Activated CD4-positive, alpha-beta T cell treated with anti-CD3 and anti-CD28 coated beads, Interleukin-2, amount 10 ng/mL, durations not matched to agents 24 days and 14 days (primary cell): ENCODE results near the gene CARD19. TPM values are rescaled to one million over a fixed set of nuclear protein-coding genes. Genes with fewer than 3 reads are reported as not detected.
"Not testable (repeated sequence)": the region's sequence is repeated elsewhere in the genome, so short reads cannot be mapped to it uniquely, and the experiment has no call there.

Experiments used
- DNase-seq: peaks from one replicate; pipeline ENCODE4 v3.0.0; 2022
- H3K27ac Mint-ChIP-seq: one replicate; pipeline ENCODE4 v1.8.0; 2022; ENCODE audit warnings: mild to moderate bottlenecking, mixed read lengths
- H3K27me3 Mint-ChIP-seq: one replicate; pipeline ENCODE4 v1.8.0; 2022; ENCODE audit warnings: mixed read lengths
- H3K36me3 Mint-ChIP-seq: one replicate; pipeline ENCODE4 v1.8.0; 2022; ENCODE audit warnings: low read depth, mild to moderate bottlenecking, mixed read lengths
- H3K4me1 Mint-ChIP-seq: one replicate; pipeline ENCODE4 v1.8.0; 2021; ENCODE audit warnings: mixed read lengths
- H3K4me3 Mint-ChIP-seq: one replicate; pipeline ENCODE4 v1.8.0; 2022; ENCODE audit warnings: mild to moderate bottlenecking, moderate library complexity, mixed read lengths
- H3K9me3 Mint-ChIP-seq: one replicate; pipeline ENCODE4 v1.8.0; 2021; ENCODE audit warnings: mixed read lengths
- intact Hi-C: fragments of 100-400 bp; cut with micrococcal nuclease; formaldehyde crosslinking; loops from one replicate; pipeline ENCODE4 v1.15.1; 2023
- total RNA-seq: library from RNA; stranded (reverse); gene quantifications from 2 replicates; pipeline ENCODE4 v1.2.3, GENCODE V29; 2022

The CARD19 gene
- total RNA-seq, 1 donor from 2014 or later: 44.0 TPM

DNA sequence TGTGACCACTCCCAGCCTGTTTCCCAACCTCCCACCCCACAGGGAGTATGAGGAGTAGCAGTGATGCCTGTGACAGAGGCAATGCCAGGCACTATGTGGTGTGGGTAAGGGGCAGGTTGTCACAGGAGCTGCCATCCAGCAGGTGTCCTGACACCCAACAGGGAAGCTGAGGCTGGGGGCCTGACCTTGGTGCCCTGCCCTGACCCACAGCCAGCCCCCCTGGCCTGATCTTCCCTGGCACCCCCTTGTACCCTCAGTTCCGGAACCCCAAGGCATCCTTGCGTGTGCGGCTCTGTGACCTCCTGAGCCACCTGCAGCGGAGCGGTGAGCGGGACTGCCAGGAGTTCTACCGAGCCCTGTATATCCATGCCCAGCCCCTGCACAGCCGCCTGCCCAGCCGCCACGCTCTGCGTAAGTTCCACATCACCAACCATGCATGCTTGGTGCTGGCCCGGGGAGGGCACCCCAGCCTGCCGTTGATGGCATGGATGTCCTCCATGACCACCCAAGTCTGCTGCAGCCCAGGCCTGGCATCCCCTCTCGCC is 14.4 kb downstream of the CARD19 start:
- H3K36me3 Mint-ChIP-seq: peaks cover 14% of the 10 kb centered on the region

DNA sequence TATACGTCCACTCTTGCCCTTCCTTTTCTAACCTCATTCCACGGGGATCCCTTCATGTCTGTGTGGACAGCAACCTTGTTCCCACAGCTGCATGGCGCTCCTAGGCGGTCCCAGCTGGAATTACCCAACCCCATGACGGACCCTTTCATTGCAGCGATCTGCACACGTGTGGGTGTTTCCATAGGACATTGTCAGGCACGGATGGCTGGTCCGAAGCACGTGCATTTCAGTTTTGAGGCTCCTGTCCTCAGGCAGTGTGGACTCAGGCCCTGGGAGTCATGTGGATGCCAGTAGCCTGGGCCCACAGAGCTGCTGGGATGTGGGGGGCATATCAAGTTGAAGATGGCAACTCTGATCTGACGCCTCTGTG is 15.0 kb downstream of the CARD19 start:
- no peak overlapping the region for H3K4me3 Mint-ChIP-seq
- no peak overlapping the region for H3K27ac Mint-ChIP-seq
- peaks cover 11% of the 10 kb centered on the region for H3K36me3 Mint-ChIP-seq
- H3K9me3 Mint-ChIP-seq: no peaks in the 10 kb centered on the region
- H3K4me1 Mint-ChIP-seq: peaks cover 36% of the 10 kb centered on the region
- no peaks in the 10 kb centered on the region for H3K27me3 Mint-ChIP-seq
- DNase-seq: no peak
- intact Hi-C loops: no loop called here

More for the DNA sequence above, 14.4 kb downstream of the CARD19 start:
- no peak for DNase-seq
- Mint-ChIP-seq H3K4me1 (peaks cover 39% of the 10 kb centered on the region), H3K4me3 (no peak overlapping the region), H3K27ac (no peak overlapping the region), H3K9me3 (no peaks in the 10 kb centered on the region), H3K27me3 (no peaks in the 10 kb centered on the region)
- intact Hi-C loops: no loop called here

DNA sequence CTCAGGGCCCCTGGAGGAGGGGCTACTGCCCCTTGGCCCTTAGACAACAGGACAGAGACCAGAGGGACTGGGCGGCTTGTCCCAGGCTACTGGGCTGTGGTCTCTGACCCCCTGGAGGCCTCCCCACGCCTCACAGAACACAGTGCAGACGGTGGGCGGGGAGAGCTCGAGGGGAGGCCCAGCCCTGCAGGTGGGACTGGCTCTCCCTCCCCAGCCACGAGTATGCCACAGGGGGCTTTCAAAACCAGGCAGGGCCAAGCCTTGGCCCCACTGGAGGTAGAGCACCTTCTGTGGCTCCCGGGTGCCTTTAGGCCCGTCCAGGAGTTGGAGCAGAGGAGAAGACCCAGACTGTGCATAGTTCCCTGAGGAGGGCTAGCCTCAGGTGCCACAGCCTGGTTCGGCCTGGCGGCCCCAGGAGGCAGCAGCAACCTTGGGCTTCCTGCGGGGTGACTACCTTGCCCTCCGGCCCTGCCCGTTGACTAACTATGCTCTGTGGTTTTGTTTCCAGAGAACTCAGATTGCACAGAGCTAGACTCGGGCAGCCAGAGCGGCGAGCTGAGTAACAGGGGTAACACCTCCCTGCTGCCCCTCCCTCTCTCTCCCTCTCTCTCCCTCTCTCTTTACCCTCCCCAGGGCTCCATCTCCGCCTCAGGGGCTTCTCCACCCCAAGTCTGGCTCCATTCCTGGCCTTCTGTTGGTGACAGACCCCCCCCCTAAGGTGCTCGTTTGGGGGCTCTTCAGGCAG is 15.5 kb downstream of the CARD19 start:
- intact Hi-C loops: no loop called here
- no peak overlapping the region for H3K27ac Mint-ChIP-seq
- peaks cover 34% of the 10 kb centered on the region for H3K4me1 Mint-ChIP-seq
- no peaks in the 10 kb centered on the region for H3K9me3 Mint-ChIP-seq
- no peak overlapping the region for H3K4me3 Mint-ChIP-seq
- H3K36me3 Mint-ChIP-seq: peaks cover 10% of the 10 kb centered on the region
- H3K27me3 Mint-ChIP-seq: no peaks in the 10 kb centered on the region
- no peak for DNase-seq

DNA sequence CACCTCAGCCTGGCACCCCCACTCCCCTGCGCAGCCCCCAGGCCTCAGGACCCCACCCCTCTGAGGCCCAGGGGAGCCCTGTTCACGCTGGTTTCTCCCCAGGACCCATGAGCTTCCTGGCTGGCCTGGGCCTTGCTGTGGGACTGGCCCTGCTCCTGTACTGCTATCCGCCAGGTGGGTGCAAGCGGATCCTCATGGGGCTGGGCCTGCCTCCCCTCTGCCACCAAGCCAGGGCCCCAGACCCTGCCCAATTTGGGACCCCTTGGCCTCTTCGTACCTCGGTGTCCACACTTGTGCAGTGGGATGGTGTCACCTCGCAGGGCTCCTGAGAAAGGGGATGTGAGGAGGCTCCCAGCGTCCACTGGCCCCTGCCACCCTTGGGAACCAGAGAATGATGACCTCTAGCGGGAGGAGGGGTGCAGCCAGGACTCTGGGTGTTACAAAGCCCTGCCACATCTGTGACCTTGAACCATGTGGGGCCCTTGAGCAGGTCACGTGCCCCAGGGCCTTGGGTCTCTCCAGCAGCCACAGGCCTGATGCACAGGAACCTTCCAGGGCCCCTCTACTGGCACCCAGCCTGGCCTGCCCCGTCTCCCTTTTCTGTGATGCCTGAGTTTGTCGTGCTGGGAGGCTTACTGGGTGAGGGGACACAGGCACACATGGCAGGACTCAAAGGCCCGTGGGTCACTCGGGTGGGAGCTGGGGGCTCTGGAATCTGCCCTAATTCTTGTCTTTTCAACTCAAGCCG is 16.3 kb downstream of the CARD19 start:
- intact Hi-C loops: no loop called here
- Mint-ChIP-seq H3K4me1 (peaks cover 28% of the 10 kb centered on the region), H3K4me3 (no peak overlapping the region), H3K27ac (no peak overlapping the region), H3K27me3 (no peaks in the 10 kb centered on the region), H3K9me3 (no peaks in the 10 kb centered on the region), H3K36me3 (peaks cover 10% of the 10 kb centered on the region)
- DNase-seq: no peak

DNA sequence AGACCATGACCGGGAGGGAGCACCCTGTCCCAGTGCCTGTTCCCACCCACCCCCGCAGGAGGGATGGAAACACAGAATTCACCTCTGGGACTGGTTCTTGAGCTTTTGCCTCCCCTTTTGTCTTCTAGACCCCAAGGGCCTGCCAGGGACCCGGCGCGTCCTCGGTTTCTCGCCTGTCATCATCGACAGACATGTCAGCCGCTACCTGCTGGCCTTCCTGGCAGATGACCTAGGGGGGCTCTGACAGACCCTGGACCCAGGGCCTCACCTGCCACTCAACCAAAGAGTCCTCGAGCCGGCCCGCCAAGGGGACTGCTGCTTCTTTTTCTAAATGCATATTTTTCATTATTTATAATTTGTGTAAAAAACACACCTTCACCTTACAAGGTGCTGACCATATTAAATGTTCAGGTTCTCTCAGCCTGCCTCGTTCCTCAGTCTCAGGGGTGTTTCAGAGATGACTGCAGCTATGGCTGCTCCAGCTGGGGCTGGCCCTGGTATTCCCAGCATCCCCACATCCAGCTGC is 16.9 kb downstream of the CARD19 start:
- no peak overlapping the region for H3K4me3 Mint-ChIP-seq
- H3K27ac Mint-ChIP-seq: no peak overlapping the region
- peaks cover 10% of the 10 kb centered on the region for H3K36me3 Mint-ChIP-seq
- intact Hi-C loops: no loop called here
- no peaks in the 10 kb centered on the region for H3K27me3 Mint-ChIP-seq
- DNase-seq: no peak
- H3K4me1 Mint-ChIP-seq: peaks cover 22% of the 10 kb centered on the region
- no peaks in the 10 kb centered on the region for H3K9me3 Mint-ChIP-seq

DNA sequence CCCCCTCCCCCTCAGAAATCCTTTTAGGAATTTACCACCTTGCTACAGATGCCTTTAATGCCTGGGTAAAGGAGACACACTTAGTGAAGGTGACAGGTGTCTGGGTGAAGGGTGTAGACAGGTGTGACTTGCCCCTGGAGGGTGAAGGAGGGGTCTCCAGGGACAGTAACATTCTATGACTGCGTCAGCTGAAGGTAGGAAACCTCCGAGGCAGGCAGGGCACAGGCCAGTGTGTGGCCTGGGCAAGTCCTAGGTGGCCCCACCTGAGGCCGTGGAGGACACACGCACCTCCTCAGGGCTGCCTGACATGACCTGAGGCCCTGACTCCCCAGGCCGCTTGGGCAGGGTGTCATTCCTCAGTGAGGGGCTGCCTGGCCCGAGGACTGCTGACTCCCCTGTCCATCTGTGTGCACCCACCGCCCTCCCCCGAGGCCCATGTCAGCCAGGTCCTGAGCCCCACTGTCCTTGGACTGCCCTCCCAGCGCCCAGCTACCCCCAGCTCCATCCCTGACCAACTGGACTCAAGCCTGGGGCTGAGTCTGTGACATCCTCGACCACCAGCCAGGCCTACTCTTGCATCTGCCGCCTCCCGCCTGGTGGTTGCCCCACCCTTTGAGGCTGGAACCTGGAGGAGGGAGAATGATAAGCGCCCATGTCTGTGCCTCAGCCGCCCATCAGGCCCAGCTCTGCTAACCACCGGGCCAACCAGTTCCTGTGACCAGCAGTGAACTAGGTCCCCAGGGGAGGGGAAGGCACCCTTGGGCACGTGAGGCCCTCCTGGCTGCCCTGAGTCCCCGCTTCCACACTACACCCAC is 18.4 kb downstream of the CARD19 start:
- intact Hi-C loops: no loop called here
- no peak overlapping the region for H3K27ac Mint-ChIP-seq
- no peak for DNase-seq

DNA sequence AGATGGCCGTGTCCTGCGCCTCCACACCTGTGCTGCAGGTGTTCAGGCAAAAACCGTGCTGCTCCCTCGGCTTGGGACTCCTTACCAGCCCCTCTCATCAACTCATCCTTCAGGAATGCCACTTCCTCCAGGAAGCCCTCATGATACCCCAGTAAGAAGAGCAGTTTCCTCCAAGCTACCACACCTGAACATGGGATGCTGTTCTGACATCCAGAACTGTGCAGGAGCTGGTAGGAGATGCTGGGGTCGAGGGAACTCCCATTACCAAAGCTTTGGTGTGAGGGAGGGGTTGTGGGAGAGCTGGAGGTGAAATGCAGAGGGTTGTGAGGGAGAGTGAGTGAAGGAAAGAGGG is 18.9 kb downstream of the CARD19 start:
- Mint-ChIP-seq H3K27ac (peak overlapping the region; percentile 80), H3K4me3 (no peak overlapping the region), H3K4me1 (peaks cover 18% of the 10 kb centered on the region), H3K9me3 (no peaks in the 10 kb centered on the region), H3K36me3 (peaks cover 15% of the 10 kb centered on the region), H3K27me3 (no peaks in the 10 kb centered on the region)
- intact Hi-C loops: no loop called here
- no peak for DNase-seq

More for the DNA sequence above, 18.4 kb downstream of the CARD19 start:
- Mint-ChIP-seq H3K27me3 (no peaks in the 10 kb centered on the region), H3K36me3 (peaks cover 12% of the 10 kb centered on the region), H3K4me1 (peaks cover 12% of the 10 kb centered on the region), H3K4me3 (no peak overlapping the region), H3K9me3 (no peaks in the 10 kb centered on the region)

DNA sequence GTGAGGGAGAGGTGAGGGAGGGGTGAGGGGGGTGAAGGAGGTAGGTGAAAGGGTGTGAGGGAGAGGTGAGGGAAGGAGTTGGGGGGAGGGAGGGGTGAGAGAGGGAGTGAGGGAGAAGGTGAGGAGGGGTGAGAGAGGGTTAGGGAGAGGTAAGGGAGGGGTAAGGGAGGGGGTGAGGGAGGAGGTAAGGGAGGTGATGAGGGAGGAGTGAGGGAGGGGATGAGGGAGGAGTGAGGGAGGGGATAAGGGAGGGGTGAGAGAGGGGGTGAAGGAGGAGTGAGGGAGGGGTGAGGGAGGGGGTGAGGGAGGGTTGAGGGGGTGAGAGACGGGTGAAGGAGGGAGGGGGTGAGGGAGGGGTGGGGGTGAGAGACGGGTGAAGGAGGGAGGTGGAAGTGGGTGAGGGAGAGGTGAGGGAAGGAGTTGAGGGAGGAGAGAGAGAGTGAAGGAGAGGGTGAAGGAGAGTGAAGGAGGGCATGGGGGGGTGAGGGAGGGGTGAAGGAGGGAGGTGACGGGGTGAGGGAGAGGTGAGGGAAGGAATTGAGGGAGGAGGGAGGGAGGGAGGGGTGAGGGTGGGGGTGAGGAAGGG is 19.6 kb downstream of the CARD19 start:
- Mint-ChIP-seq H3K36me3 (peaks cover 21% of the 10 kb centered on the region), H3K4me3 (no peak overlapping the region), H3K27me3 (no peaks in the 10 kb centered on the region), H3K4me1 (peaks cover 24% of the 10 kb centered on the region), H3K9me3 (no peaks in the 10 kb centered on the region), H3K27ac (no peak overlapping the region)
- DNase-seq: no peak
- intact Hi-C loops: no loop called here

DNA sequence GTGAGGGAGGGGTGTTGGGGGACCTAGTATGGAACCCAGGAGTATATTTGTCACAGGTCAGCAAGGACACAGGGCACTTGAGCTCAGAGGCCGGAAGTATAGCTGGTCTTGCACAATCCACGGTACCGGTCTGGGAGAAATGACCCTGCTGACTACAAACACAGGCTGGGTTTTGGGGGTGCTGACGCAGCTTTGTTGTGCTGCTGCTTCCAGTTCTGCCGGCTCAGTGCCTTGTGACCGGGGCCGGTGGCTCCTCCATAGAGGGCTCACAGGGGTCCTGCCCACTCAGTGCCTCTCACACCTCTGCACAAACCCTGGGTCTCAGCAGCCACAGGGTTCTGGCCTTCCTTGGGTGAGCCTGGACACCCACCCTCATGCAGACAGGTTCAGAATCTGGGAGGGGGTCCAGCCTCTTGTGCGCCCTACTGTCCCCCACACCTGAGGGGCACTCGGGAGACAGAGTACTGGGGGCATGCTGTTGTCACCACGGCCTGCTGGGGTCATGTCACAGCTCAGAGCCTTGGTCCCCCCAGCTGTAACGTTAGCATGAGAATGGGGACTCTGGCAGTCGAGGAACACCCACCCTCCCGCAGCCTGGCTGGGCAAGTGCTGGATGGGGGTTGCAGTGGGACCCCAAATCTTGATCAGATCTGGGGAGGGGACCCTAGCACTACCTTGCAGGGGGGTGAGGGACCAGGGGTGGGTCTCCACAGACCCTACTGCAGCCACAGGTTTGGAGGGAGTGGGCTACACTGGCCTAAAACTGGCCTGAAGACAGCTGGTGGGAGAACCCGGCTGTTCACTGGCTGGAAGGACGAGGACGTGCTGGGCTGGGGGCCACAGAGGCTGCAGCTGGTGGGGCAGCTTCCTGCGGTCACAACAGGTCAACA is 20.3 kb downstream of the CARD19 start:
- Mint-ChIP-seq H3K9me3 (no peaks in the 10 kb centered on the region), H3K27ac (no peak overlapping the region), H3K27me3 (no peaks in the 10 kb centered on the region), H3K4me1 (peaks cover 24% of the 10 kb centered on the region), H3K4me3 (no peak overlapping the region), H3K36me3 (peaks cover 16% of the 10 kb centered on the region)
- DNase-seq: no peak
- intact Hi-C loops: no loop called here

DNA sequence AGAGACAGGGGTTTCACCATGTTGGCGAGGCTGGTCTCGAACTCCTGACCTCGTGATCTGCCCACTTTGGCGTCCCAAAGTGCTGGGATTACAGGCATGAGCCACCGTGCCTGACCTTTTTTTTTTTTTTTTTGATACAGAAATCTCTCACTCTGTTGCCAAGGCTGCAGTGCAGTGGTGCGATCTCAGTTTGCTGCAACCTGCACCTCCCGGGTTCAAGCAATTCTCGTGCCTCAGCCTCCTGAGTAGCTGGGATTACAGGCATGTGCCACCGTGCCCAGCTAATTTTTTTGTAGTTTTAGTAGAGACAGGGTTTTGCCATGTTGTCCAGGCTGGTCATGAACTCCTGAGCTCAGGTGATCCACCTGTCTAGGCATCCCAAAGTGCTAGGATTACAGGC is 21.5 kb downstream of the CARD19 start:
- H3K9me3 Mint-ChIP-seq, H3K4me3 Mint-ChIP-seq, DNase-seq, intact Hi-C loops, H3K27me3 Mint-ChIP-seq: not testable (repeated sequence)
- H3K36me3 Mint-ChIP-seq: peaks cover 24% of the 10 kb centered on the region
- H3K27ac Mint-ChIP-seq: peak overlapping the region; percentile 15
- H3K4me1 Mint-ChIP-seq: peaks cover 24% of the 10 kb centered on the region

DNA sequence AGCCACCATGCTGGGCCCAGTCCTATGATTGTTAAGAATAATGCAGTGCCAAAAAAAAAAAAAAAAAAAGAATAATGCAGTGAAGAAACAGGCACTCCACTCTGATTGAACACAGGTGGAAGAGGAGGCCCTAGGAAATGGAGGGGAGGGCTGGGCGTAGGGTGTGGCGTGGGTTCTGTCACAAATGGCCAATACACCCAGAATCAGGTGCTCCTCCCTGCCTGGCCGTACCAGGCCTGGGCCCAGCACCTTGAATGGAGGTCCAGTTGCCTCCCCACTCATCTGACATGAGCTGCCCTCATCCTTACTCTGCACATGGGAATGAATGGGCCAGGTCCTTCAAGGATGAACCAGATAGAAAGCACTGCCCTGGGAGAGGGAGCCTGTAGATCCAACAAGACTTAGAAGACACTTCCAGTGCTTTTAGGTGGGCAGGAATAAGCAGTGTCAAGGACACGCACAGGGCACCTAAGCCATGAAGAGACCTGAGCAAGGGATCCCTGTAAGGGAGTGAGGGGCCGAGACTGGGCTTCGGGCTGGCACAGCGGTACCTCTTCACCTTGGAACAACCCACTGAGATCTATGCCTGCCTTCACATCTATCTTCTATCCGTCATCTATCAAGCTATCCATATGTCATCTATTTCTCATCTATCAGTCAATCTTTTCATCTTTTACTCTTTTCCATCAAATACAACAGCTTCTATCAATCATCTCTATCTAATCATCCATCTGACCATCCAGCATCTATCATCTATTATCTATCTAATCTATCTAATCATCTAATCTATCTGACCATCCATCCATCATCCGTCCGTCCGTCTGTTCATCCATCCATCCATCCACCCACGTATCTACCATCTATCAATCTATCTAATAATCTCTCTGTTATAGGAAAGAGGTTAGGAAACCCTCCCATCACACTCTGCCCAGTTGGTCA is 22.2 kb downstream of the CARD19 start:
- no peak for DNase-seq
- Mint-ChIP-seq H3K27ac (peak overlapping the region; percentile 31), H3K4me3 (no peak overlapping the region), H3K9me3 (no peaks in the 10 kb centered on the region), H3K4me1 (peaks cover 24% of the 10 kb centered on the region), H3K27me3 (no peaks in the 10 kb centered on the region), H3K36me3 (peaks cover 28% of the 10 kb centered on the region)
- intact Hi-C loops: no loop called here
